GM04504 (cell line): Measurements from ENCODE around the gene GSTA5.
"Not testable (repeated sequence)": the region's sequence is repeated elsewhere in the genome, so short reads cannot be mapped to it uniquely, and the experiment has no call there.

ENCODE experiments used
- DNase-seq: peaks from one replicate; pipeline ENCODE4 v3.0.0-alpha.2; 2012; ENCODE audit warnings: low read depth

The GSTA5 gene

DNA sequence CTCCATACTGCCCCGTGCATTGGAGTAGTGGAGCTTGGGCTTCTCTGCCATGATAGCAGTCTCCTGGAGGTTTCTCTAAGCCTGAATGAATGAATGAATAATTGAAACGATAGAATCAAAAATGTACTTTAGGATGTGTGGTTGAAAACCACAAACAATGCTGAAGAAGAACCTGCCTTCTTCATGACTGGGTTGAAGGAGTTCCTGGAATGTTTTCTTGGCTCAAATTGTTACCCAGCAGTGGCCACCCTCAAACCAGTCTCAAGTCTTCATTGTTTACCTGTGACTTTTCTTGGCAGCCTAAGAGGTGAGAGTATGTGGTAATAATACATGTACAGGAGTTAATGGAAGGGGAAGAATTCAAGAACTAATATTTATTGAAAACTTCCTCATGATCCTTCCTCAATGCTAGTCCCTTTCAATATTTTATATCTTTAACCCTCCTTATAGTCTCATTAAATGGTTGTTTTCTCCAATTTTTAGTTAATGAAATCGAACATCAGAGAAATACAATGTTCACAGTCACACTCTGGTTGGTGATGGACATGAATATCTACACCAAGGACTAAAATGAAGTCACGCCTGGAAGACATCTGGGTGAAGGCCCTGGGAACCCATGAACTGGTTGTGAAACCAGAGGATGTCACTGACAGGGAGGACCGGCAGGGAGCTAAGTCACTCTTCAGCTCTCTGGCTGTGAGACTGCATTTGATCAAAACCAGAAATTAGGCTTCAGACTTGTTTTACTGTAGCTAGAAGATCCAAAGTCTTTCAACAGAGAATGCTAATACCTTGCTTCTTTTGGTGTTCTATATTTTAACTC is at the start of gene GSTA5:
Gene GSTA5 (minus strand): TSS at position 51 of the 823 bp plus-strand sequence.
- DNase-seq = no peak

GRCh38 chr6:52890018-52890417 is 49.4 kb upstream of the GSTA5 start:
- DNase-seq = no peak

- no peak for DNase-seq
Measured at GRCh38 chr6:52887910-52888524, 47.4 kb upstream of the GSTA5 start.

DNA sequence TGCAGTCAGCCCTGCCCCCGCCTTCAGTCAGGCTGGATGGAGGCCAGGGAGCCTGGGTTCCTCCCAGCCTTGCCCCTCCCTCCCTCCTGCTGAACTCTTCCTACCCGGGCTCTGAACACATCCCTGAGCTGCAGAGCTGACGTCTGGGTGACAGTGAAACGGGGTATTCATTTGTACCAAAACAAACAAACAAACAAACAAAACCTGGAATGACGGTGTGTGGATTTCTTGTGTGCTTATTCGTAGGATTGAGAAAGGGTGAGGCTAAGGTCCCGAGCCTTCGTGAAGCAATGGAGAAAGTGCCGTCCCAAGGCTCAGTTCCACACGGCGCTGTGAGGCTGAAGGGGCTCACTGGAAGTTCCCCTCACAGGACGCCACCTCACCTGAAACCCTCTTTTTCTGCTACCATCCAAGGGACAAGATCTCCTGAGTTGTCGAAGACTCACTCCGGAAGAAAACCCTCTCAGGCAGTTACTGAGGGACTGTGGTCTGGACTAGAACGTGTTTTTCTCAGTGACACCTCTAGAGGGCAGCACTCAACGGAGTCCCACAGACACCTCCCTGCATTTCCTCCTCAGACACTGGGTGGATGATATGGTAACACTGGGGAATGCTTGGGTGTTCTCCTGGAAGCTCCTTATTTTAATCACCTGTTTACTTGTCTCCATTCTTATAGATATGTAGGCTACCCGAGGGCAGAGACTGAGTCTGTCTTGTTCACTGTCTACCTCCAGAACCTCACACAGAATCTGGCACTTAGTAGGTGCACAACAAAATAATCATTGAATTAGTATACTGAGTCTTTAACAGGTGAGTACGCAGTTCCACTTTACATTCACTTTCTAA is 41.6 kb upstream of the GSTA5 start:
- DNase-seq = peak; percentile 50

DNA sequence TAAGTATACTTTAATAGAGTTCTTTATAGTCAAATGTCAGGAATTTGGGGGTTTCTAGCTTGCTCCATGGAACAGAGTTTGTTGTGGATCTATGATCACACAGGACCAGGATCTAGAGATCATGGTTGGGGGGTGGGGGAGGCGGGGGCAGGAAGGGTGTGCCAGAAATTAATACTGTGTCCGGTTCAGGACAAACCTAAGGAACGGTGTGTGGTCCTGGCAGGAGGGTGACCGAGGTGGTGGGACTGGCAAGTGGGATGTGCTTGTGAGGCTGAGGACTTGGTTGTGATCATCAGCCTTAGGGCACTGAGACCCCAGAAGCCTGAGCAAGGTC is 41.0 kb upstream of the GSTA5 start:
- no peak for DNase-seq

DNA sequence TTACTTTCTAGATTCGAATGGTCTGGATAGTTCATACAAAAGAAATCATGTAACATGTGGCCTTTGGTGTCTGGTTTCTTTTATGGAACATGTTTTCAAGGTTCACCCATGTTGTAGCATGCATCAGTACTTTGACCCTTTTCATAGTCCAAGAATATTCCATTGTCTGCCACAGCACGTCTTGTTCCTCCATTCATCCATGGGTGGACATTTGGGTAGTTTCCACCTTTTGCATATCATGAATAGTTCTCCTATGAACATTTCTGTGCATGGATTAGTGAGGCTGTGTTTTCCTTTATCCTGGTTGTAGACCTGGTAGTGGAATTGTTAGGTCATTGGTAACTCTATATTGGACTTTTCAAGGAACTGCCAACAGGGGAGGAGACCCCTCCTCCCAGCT is 37.2 kb upstream of the GSTA5 start:
- DNase-seq = no peak

DNA sequence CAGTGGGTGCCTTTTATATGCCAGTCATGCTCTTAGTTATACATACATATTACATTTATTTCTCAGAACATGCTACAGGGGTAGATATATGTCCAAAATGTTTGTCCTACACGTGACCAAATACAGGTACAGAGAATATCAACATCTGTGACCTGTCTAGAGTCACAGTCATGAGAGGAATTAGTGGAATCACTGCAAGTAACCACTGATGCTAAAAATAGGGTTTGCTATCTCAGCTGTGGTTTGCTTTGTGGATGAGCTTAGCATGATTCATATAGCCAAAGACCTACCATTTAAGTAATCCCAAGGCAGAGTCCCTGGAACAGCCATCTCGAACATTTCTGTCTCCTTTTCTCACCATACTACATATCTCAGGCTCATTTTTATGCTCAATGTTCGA is 36.6 kb upstream of the GSTA5 start:
- DNase-seq = peak; percentile 69

DNA sequence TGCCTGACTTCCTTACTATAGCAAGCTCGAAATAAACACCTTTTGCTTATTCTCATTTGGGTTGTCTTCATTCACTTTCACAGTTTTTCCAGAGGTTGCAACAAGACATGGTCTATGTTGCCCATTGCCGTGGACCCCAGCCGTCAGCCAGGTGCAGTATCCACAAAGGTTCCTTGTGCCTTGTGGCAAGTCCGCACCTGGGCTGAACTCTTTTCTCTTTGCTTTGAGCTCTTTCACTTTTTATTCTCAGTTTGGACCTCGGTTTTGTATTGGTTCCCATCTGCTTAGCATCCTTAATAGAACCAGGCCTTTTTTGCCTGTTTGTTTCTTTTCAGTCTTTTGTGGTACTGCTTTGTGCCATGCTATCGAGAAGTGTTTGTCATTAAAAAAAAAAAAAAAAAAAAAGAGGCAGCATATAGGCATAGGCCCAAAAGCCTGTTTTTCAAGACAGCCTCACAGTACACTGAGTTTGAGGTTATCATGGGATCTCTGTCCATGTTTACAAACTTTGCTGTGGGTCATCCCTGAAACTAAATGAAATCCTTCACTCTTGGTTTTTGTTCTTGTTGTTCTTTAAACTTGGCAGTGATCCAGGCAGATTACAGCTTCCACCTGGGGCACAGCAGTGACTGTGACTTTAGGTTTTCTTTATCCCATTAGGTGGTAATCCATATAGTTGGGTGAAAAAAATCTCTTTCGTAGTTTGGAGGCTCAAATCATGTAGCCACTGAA is 35.6 kb upstream of the GSTA5 start:
- DNase-seq = no peak

GRCh38 chr6:52872031-52872430 is 31.4 kb upstream of the GSTA5 start:
- no peak for DNase-seq

- DNase-seq = no peak
Measured at GRCh38 chr6:52871621-52872020, 31.0 kb upstream of the GSTA5 start.

DNA sequence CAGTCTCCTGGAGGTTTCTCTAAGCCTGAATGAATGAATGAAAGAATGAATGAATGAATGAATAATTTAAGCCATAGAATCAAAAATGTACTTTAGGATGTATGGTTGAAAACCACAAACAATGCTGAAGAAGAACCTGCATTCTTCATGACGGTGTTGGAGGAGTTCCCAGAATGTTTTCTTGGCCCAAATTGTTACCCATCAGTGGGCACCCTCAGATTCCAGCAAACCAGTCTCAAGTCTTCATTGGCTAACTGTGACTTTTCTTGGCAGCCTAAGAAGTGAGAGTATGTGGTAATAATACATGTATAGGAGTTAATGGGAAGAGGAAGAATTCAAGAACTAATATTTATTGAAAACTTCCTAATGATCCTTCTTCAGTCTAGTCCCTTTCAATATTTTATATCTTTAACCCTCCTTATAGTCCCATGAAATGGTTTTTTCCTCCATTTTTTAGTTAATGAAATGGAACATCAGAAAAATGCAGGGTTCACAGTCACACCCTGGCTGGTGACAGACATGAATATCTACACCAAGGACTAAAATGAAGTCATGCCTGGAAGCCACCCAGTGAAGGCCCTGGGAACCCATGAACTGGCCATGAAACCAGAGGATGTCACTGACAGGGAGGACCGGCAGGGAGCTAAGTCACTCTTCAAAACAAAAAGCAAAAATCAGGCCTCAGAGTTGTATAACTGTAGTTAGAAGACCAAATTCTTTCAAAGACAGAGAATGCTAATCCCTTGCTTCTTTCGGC is 29.9 kb upstream of the GSTA5 start:
- DNase-seq = not testable (repeated sequence)

- DNase-seq = not testable (repeated sequence)
Measured at GRCh38 chr6:52868899-52869298, 28.3 kb upstream of the GSTA5 start.

DNA sequence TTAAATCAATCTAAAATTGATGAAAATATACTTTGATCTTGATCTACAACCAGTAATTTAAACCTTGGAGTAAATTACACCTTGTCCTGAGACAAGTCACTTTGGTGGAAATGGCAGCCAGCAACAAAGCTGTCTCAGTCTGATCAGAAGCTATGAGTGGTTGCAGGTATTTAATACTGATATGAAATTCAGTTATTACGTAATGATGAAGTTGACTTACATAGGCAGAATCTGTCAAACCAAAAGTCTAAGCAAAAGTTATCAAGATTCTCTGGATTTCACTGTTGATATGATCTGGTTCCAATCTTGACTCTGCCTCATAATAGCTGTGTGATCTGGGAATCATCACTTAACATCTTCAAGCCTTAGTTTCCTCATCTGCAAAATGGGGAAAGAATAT is 27.6 kb upstream of the GSTA5 start:
- DNase-seq = no peak

DNA sequence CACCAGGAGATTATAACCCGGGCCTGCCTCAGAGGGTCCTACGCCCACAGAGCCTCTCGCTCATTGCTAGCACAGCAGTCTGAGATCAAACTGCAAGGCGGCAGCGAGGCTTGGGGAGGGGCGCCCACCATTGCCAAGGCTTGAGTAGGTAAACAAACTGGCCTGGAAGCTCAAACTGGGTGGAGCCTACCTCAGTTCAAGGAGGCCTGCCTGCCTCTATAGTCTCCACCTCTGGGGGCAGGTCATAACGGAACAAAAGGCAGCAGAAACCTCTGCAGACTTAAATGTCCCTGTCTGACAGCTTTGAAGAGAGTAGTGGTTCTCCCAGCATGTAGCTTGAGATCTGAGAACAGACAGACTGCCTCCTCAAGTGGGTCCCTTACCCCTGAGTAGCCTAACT is 20.5 kb upstream of the GSTA5 start:
- DNase-seq = not testable (repeated sequence)

DNA sequence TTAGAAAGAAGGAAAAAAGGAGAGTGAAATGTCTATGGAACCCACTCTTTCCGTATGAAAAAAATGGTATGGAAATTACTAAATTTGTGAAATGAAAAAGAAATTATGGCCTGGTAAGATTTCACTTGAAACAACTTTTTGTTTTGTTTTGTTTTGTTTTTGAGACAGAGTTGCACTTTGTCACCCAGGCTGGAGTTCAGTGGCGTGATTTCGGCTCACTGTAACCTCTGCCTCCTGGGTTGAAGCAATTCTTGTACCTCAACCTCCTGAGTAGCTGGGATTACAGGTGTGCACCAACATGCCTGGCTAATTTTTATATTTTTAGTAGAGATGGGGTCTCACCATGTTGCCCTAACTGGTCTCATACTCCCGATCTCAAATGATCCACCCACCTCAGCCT is 17.8 kb upstream of the GSTA5 start:
- DNase-seq = no peak

GRCh38 chr6:52856137-52856536 is 15.5 kb upstream of the GSTA5 start:
- DNase-seq = not testable (repeated sequence)

- no peak for DNase-seq
Measured at GRCh38 chr6:52849137-52849536, 8.5 kb upstream of the GSTA5 start.

DNA sequence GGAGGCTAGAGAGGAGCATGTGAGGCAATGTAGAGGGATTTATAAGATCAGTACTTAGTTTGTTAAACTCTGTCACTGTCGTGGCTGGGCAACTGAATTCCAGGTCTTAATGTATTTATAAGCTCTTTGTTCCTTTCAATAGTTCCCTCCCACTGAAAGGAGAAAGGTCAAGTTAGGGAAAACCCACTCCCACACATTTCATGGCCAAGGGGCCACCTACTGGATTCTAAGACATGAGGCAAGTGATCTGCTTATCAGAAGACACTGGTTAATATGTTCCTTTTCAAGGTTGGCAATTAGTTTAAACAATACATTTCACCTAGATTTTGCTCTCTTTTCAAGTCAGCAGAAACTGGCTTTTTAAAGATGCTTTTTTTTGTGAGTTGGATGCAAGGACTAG is 5.4 kb upstream of the GSTA5 start:
- no peak for DNase-seq

- no peak for DNase-seq
Measured at GRCh38 chr6:52843605-52844004, 3.0 kb upstream of the GSTA5 start.

DNA sequence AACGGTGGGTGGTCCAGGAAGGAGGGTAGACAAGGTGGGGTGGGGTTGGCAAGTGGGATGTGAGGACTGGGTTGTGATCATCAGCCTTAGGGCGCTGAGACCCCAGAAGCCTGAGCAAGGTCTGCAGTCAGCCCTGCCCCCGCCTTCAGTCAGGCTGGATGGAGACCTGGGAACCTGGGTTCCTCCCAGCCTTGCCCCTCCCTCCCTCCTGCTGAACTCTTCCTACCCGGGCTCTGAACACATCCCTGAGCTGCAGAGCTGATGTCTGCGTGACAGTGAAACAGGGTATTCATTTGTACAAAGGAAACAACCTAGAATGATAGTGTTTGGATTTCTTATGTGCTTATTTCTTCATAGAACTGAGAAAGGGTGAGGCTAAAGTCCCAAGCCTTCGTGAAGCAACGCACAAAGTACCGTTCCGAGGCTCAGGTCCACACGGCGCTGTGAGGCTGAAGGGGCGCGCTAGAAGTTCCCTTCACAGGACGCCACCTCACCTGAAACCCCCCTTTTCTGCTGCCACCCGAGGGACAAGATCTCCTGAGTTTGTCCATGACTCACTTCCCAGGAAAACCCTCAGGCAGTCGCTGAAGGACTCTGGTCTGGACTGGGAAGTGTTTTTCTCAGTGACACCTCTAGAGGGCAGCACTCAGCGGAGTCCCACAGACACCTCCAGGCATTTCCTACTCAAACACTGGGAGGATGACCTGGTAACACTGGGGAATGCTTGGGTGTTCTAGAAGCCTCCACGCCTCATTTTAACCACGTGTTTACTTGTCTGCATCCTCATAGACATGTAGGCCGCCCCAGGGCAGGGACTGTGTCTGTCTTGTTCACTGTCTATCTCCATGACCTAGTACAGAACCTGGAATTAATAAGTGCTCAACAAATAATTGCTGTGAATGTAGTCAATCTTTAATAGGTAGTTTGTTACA is 1.2 kb downstream of the GSTA5 start:
- DNase-seq = peak; percentile 41
